GM13976 (cell line): ENCODE data around the gene ZNF57.
A peak's percentile ranks its signal among the peaks of the same experiment; 100 is the strongest.
"Not testable (repeated sequence)": the region's sequence is repeated elsewhere in the genome, so short reads cannot be mapped to it uniquely, and the experiment has no call there.

Experiments
- DNase-seq: peaks from one replicate; pipeline ENCODE4 v3.0.0; 2012; ENCODE audit warnings: low spot score
- in situ Hi-C: fragments of 300-500 bp; cut with MboI; formaldehyde crosslinking; loops from one replicate; pipeline ENCODE4 v1.12.0; 2022; ENCODE audit warnings: low sequenced_read_pairs, mixed read lengths, inconsistent platforms; ENCODE audit not compliant: unreplicated experiment
- TF ChIP-seq, protein P1 (sequence below): IDR thresholded peaks from 2 replicates; pipeline ENCODE4 v1.5.1; 2012; ENCODE audit warnings: borderline replicate concordance, mild to moderate bottlenecking; ENCODE audit not compliant: insufficient read depth; ENCODE audit errors: extremely low read depth, missing control alignments, control extremely low read depth

The ZNF57 gene

DNA sequence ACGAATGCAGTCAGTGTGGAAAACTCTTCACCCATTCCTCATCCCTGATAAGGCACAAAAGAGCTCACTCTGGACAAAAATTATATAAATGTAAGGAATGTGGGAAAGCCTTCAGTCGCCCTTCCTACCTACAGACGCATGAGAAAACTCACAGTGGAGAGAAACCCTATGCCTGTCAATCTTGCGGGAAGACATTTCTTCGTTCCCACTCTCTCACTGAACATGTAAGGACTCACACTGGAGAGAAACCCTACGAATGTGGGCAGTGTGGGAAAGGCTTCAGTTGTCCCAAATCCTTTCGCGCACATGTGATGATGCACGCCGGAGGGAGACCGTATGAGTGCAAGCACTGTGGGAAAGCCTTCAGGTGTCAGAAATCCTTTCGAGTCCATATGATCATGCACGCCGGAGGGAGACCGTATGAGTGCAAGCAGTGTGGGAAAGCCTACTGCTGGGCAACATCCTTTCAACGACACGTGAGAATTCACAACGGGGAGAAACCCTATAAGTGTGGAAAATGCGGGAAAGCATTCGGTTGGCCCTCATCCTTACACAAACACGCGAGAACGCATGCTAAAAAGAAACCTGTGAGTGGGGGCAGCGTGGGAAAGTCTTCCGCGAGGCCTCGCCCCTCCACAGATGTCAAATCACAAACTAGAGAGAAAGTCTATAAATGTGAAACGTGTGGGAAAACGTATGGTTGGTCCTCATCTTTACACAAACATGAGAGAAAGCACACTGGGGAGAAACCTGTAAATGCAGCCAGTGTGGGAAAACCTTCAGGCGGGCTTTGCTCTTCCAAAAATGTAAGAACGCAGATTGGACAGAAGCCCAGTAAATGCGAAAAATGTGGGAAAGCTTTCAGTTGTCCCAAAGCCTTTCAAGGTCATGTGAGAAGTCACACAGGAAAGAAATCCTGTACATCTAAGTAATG, 23.1 kb upstream of the ZNF57 start:
- TF ChIP-seq, protein P1, sequence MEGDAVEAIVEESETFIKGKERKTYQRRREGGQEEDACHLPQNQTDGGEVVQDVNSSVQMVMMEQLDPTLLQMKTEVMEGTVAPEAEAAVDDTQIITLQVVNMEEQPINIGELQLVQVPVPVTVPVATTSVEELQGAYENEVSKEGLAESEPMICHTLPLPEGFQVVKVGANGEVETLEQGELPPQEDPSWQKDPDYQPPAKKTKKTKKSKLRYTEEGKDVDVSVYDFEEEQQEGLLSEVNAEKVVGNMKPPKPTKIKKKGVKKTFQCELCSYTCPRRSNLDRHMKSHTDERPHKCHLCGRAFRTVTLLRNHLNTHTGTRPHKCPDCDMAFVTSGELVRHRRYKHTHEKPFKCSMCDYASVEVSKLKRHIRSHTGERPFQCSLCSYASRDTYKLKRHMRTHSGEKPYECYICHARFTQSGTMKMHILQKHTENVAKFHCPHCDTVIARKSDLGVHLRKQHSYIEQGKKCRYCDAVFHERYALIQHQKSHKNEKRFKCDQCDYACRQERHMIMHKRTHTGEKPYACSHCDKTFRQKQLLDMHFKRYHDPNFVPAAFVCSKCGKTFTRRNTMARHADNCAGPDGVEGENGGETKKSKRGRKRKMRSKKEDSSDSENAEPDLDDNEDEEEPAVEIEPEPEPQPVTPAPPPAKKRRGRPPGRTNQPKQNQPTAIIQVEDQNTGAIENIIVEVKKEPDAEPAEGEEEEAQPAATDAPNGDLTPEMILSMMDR: no peak
- DNase-seq: no peak
- in situ Hi-C loops: loop anchor here (25.0 kb wide), 1 partner anchor 215 kb away; no protein-coding TSS in a partner anchor

DNA sequence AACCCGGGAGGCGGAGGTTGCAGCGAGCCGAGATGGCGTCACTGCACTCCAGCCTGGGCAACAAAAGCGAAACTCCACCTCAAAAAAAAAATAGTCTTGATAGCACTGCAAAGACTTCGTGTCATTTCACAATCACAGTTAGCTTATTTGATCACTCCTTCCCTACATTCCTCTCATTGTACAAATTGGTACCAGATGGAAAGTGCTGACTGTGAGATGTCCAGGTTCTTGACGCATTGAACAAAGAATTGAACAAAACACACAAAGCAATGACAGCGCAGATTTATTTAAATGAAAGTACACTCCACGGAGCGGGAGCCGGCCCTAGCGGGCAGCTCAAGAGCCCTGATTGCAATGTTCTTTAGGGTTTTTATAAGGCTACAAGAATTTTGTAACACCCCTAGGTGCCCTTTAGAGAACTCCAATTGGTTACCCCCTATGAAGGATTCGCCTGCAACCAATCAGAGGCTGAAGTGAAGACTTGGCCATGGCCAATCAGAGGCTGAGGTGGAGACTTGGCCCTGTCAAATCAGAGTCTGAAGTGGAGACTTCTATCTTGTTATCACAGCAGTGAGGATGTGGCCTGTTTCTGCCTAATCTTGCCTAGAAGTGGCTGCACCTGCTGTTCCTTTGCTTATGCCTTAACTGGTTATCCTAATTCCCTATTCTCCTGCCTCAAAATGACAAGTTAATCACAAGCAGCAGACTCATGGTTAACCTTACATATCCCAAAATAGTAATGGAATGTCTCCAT, 16.9 kb upstream of the ZNF57 start:
- TF ChIP-seq, protein P1: no peak
- in situ Hi-C loops: loop anchor here (25.0 kb wide), 1 partner anchor 222 kb away; no protein-coding TSS in a partner anchor
- no peak for DNase-seq

- TF ChIP-seq, protein P1: no peak
- in situ Hi-C loops: loop anchor here (25.0 kb wide), 1 partner anchor 223 kb away; no protein-coding TSS in a partner anchor
- DNase-seq: no peak
Observed at GRCh38 chr19:2885736-2886135, 15.0 kb upstream of the ZNF57 start.

- in situ Hi-C loops: loop anchor here (25.0 kb wide), 1 partner anchor 225 kb away; no protein-coding TSS in a partner anchor
- TF ChIP-seq, protein P1: peak; percentile 30
- DNase-seq: peak; percentile 78
Observed at GRCh38 chr19:2887391-2887914, 13.3 kb upstream of the ZNF57 start.

- in situ Hi-C loops: loop anchor here (25.0 kb wide), 1 partner anchor 226 kb away; no protein-coding TSS in a partner anchor
- DNase-seq: no peak
- TF ChIP-seq, protein P1: no peak
Observed at GRCh38 chr19:2888731-2889224, 11.9 kb upstream of the ZNF57 start.

GRCh38 chr19:2890531-2890930, 10.2 kb upstream of the ZNF57 start:
- DNase-seq: not testable (repeated sequence)
- in situ Hi-C loops: loop anchor here (25.0 kb wide), 1 partner anchor 228 kb away; no protein-coding TSS in a partner anchor

DNA sequence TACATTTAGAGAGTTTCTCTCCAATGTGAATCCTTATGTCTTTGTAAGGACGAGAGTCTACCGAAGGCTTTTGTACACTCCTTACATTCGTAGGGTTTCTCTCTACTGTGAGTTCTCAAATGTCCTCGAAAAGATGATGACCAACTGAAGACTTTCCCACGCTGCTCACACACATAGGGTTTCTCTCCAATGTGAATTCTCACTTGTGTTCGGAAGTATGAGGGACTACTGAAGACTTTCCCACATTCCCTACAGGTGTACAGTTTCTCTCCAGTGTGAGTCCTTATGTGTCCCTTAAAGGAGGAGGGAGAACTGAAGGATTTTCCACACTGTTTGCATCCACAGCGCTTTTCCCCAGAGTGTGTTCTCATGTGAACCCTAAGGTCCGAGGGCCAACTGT, 4.0 kb upstream of the ZNF57 start:
- DNase-seq: no peak
- TF ChIP-seq, protein P1: no peak
- in situ Hi-C loops: loop anchor here (25.0 kb wide), 1 partner anchor 234 kb away; no protein-coding TSS in a partner anchor
